GM19035 (cell line): ENCODE data around the gene PACRG.

Source experiments
- ATAC-seq: cut with Tn5 transposase; IDR thresholded peaks from one replicate; pipeline ENCODE4 v1.9.1; 2021; ENCODE audit not compliant: unreplicated experiment

Gene PACRG

GRCh38 chr6:163191704-163192537 lies 464.1 kb downstream of the PACRG start:
- ATAC-seq, result no peak

GRCh38 chr6:163192591-163192990 lies 464.8 kb downstream of the PACRG start:
- no peak for ATAC-seq

- no peak for ATAC-seq
Observed at GRCh38 chr6:163193326-163193725, 465.6 kb downstream of the PACRG start.

GRCh38 chr6:163195721-163196691 lies 468.2 kb downstream of the PACRG start:
- ATAC-seq, result no peak

GRCh38 chr6:163197839-163198238 lies 470.1 kb downstream of the PACRG start:
- no peak for ATAC-seq

- ATAC-seq, result no peak
Observed at GRCh38 chr6:163198396-163198795, 470.6 kb downstream of the PACRG start.

GRCh38 chr6:163199371-163199770 lies 471.6 kb downstream of the PACRG start:
- no peak for ATAC-seq

GRCh38 chr6:163200289-163200688 lies 472.5 kb downstream of the PACRG start:
- no peak for ATAC-seq

GRCh38 chr6:163200694-163201093 lies 472.9 kb downstream of the PACRG start:
- ATAC-seq, result no peak

- no peak for ATAC-seq
Observed at GRCh38 chr6:163201855-163202254, 474.1 kb downstream of the PACRG start.

GRCh38 chr6:163206196-163206595 lies 478.4 kb downstream of the PACRG start:
- no peak for ATAC-seq

- ATAC-seq, result no peak
Observed at GRCh38 chr6:163207431-163208383, 479.9 kb downstream of the PACRG start.

- no peak for ATAC-seq
Observed at GRCh38 chr6:163209005-163209404, 481.2 kb downstream of the PACRG start.

GRCh38 chr6:163212123-163212522 lies 484.3 kb downstream of the PACRG start:
- no peak for ATAC-seq

- ATAC-seq, result no peak
Observed at GRCh38 chr6:163214259-163214658, 486.5 kb downstream of the PACRG start.

- no peak for ATAC-seq
Observed at GRCh38 chr6:163218361-163218894, 490.7 kb downstream of the PACRG start.

- no peak for ATAC-seq
Observed at GRCh38 chr6:163226181-163226835, 498.5 kb downstream of the PACRG start.

- no peak for ATAC-seq
Observed at GRCh38 chr6:163226836-163227485, 499.2 kb downstream of the PACRG start.

GRCh38 chr6:163228041-163228440 lies 500.3 kb downstream of the PACRG start:
- ATAC-seq, result no peak
